ENCODE results near the gene SERINC5. TPM values are rescaled to one million over a fixed set of nuclear protein-coding genes. Genes with fewer than 3 reads are reported as not detected.
"Not testable (repeated sequence)": the region's sequence is repeated elsewhere in the genome, so short reads cannot be mapped to it uniquely, and the experiment has no call there.

Gene SERINC5
- total RNA-seq, 3 donors from 2014 or later (not counting 1 experiment from before 2014, with no cell fraction given) = 6.8 to 18.9 (median 14.5) TPM

- Histone ChIP-seq H3K4me1 (ENCODE audit: control insufficient read depth, insufficient read depth, low read length) (peaks cover 8% of the 10 kb centered on the region), H3K36me3 (ENCODE audit: control insufficient read depth, insufficient read depth, low read length) (no peaks in the 10 kb centered on the region), H3K27ac (ENCODE audit: low read length) (no peak overlapping the region), H3K27me3 (ENCODE audit: control insufficient read depth, insufficient read depth, low read length) (no peaks in the 10 kb centered on the region), H3K4me3 (ENCODE audit: low read length) (no peak overlapping the region), H3K9me3 (ENCODE audit: control insufficient read depth, insufficient read depth, low read length) (no peaks in the 10 kb centered on the region)
- Mint-ChIP-seq H3K4me1 (peaks cover 52 to 54% of the 10 kb centered on the region in 2 donors), H3K9me3 (no peaks in the 10 kb centered on the region), H3K36me3 (no peaks in the 10 kb centered on the region), H3K4me3 (no peak overlapping the region), H3K27ac (no peak overlapping the region), H3K27me3 (ENCODE audit: low read depth in 2 of 2) (no peaks in the 10 kb centered on the region)
- 96% methylated on average over 5 of the region's 6 CpGs for WGBS (ENCODE audit: insufficient coverage)
- DNase-seq (peak in 1 of 2 donors; percentile 12), ATAC-seq (no peak)
- intact Hi-C loops (cut with micrococcal nuclease) = no loop called here
- no peak for TF ChIP-seq CTCF (IDR thresholded peaks at IDR 0.05)
These were observed 68.3 kb downstream of the SERINC5 start for GRCh38 chr5:80187421-80188090.

GRCh38 chr5:80185535-80185934, 70.3 kb downstream of the SERINC5 start:
- intact Hi-C loops (cut with micrococcal nuclease) = not testable (repeated sequence)

GRCh38 chr5:80185095-80185494, 70.8 kb downstream of the SERINC5 start:
- H3K27ac ChIP-seq (ENCODE audit: low read length) = no peak overlapping the region
- H3K36me3 ChIP-seq (ENCODE audit: control insufficient read depth, insufficient read depth, low read length) = no peaks in the 10 kb centered on the region
- no peaks in the 10 kb centered on the region for H3K9me3 ChIP-seq (ENCODE audit: control insufficient read depth, insufficient read depth, low read length)
- Mint-ChIP-seq H3K27me3 (ENCODE audit: low read depth in 2 of 2) (no peaks in the 10 kb centered on the region), H3K4me1 (peaks cover 47 to 53% of the 10 kb centered on the region in 2 donors), H3K36me3 (no peaks in the 10 kb centered on the region), H3K9me3 (no peaks in the 10 kb centered on the region), H3K27ac (no peak overlapping the region), H3K4me3 (no peak overlapping the region)
- ATAC-seq = no peak
- no peak for TF ChIP-seq CTCF (IDR thresholded peaks at IDR 0.05)
- no peaks in the 10 kb centered on the region for H3K27me3 ChIP-seq (ENCODE audit: control insufficient read depth, insufficient read depth, low read length)
- DNase-seq = peak in 1 of 2 donors; percentile 35
- no peak overlapping the region for H3K4me3 ChIP-seq (ENCODE audit: low read length)
- H3K4me1 ChIP-seq (ENCODE audit: control insufficient read depth, insufficient read depth, low read length) = peaks cover 17% of the 10 kb centered on the region
- intact Hi-C loops (cut with micrococcal nuclease) = no loop called here
- WGBS (ENCODE audit: insufficient coverage) = 69% methylated on average over 6 of the region's 6 CpGs

More at GRCh38 chr5:80185535-80185934, 70.3 kb downstream of the SERINC5 start:
- 93% methylated on average over 8 of the region's 9 CpGs for WGBS (ENCODE audit: insufficient coverage)
- not testable (repeated sequence) for H3K36me3 Mint-ChIP-seq; H3K27me3 Mint-ChIP-seq (ENCODE audit: low read depth in 2 of 2); H3K4me3 Mint-ChIP-seq; H3K36me3 ChIP-seq (ENCODE audit: control insufficient read depth, insufficient read depth, low read length); H3K4me3 ChIP-seq (ENCODE audit: low read length); H3K27ac ChIP-seq (ENCODE audit: low read length); ATAC-seq; H3K9me3 ChIP-seq (ENCODE audit: control insufficient read depth, insufficient read depth, low read length); H3K27me3 ChIP-seq (ENCODE audit: control insufficient read depth, insufficient read depth, low read length); H3K9me3 Mint-ChIP-seq; H3K27ac Mint-ChIP-seq; DNase-seq
- peaks cover 47 to 54% of the 10 kb centered on the region in 2 donors for H3K4me1 Mint-ChIP-seq
- peaks cover 17% of the 10 kb centered on the region for H3K4me1 ChIP-seq (ENCODE audit: control insufficient read depth, insufficient read depth, low read length)

GRCh38 chr5:80184235-80185023, 71.4 kb downstream of the SERINC5 start:
- no peaks in the 10 kb centered on the region for H3K36me3 Mint-ChIP-seq
- peaks cover 42 to 49% of the 10 kb centered on the region in 2 donors for H3K4me1 Mint-ChIP-seq
- no peak for TF ChIP-seq CTCF (IDR thresholded peaks at IDR 0.05)
- H3K27me3 ChIP-seq (ENCODE audit: control insufficient read depth, insufficient read depth, low read length) = no peaks in the 10 kb centered on the region
- H3K4me3 Mint-ChIP-seq = no peak overlapping the region
- H3K27me3 Mint-ChIP-seq (ENCODE audit: low read depth in 2 of 2) = no peaks in the 10 kb centered on the region
- H3K4me3 ChIP-seq (ENCODE audit: low read length) = no peak overlapping the region
- no peak overlapping the region for H3K27ac ChIP-seq (ENCODE audit: low read length)
- H3K4me1 ChIP-seq (ENCODE audit: control insufficient read depth, insufficient read depth, low read length) = peaks cover 17% of the 10 kb centered on the region
- ATAC-seq (no peak), DNase-seq (no peak)
- H3K36me3 ChIP-seq (ENCODE audit: control insufficient read depth, insufficient read depth, low read length) = no peaks in the 10 kb centered on the region
- WGBS (ENCODE audit: insufficient coverage) = 96% methylated on average over 2 of the region's 5 CpGs
- H3K27ac Mint-ChIP-seq = no peak overlapping the region
- no peaks in the 10 kb centered on the region for H3K9me3 ChIP-seq (ENCODE audit: control insufficient read depth, insufficient read depth, low read length)
- intact Hi-C loops (cut with micrococcal nuclease) = no loop called here
- no peaks in the 10 kb centered on the region for H3K9me3 Mint-ChIP-seq

- intact Hi-C loops (cut with micrococcal nuclease); H3K27me3 ChIP-seq (ENCODE audit: control insufficient read depth, insufficient read depth, low read length); H3K9me3 Mint-ChIP-seq; H3K4me3 Mint-ChIP-seq; H3K27ac Mint-ChIP-seq; H3K36me3 Mint-ChIP-seq; H3K27ac ChIP-seq (ENCODE audit: low read length); H3K9me3 ChIP-seq (ENCODE audit: control insufficient read depth, insufficient read depth, low read length); H3K36me3 ChIP-seq (ENCODE audit: control insufficient read depth, insufficient read depth, low read length); H3K27me3 Mint-ChIP-seq (ENCODE audit: low read depth in 2 of 2); H3K4me3 ChIP-seq (ENCODE audit: low read length); ATAC-seq: not testable (repeated sequence)
- H3K4me1 ChIP-seq (ENCODE audit: control insufficient read depth, insufficient read depth, low read length) = peaks cover 17% of the 10 kb centered on the region
- 57% methylated on average over 10 of the region's 10 CpGs for WGBS (ENCODE audit: insufficient coverage)
- DNase-seq = peak in 1 of 2 donors; percentile 65
- H3K4me1 Mint-ChIP-seq = peaks cover 36 to 43% of the 10 kb centered on the region in 2 donors
These were observed 72.1 kb downstream of the SERINC5 start for GRCh38 chr5:80183728-80184234.
